ENCODE results near the gene CRISPLD2.

Gene CRISPLD2

DNA sequence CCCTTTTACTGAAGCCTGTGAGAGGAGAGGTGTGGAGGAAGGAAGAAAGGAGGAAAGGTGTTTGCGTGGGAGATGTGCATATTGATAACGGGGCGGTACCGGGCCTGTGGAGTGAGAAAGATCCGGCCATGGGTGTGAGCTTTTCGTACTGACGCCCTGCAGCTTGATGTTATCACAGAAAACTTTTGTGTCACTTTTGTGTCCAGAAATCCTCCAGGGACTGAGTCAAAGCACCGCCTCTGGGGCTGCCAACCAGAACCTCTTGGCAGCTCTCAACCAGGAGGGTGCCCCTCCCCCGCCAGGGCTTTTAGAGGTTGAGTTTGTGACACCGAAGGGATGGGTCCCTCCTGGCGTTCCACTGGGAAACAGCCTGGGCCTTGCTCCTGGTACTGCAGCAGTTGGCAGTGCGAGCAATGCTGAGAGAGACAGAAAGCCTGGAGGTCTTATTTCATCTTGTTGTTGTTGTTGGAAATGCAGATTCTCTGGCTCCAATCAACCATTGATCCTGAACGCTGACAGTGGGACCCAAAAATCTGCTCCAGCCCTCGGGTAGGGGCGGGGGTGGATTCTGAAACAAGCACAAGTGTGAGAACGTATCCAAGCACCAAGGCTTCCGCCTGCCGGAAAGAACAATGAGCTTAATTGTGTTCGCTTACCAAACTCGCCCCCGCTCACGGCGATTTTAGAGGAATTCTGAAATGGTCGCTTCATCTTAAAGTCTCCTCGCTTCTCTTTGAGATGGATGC is 65.0 kb downstream of the CRISPLD2 start:
- DNase-seq (ENCODE audit: low spot score) = no peak

DNA sequence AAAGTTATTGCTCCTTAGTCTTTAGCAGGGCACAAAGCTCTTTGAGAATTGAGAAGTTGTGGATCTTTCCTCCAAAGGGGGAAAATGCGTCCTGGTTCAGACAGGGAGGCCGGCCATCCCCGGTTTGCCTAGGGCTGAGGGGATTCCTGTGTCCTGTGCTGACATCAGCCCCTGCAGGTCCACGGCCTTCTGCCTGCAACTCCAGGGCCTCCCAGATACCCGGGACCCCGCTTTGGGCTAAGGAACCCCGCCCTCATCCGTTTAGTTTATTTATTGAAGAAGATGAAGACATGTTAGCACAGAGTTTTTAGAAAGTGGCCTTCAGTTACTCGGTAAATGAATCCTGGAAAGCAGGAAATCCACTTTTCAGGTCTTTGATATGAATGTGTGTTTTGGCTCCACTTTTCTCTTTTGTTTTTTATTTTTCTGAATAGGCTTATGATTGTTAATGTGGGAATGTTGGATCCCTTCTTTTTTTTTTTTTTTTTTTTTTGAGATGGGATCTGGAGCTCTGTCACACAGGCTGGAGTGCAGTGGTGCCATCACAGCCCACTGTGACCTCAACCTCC is 65.6 kb downstream of the CRISPLD2 start:
- DNase-seq (ENCODE audit: low spot score) = no peak

DNA sequence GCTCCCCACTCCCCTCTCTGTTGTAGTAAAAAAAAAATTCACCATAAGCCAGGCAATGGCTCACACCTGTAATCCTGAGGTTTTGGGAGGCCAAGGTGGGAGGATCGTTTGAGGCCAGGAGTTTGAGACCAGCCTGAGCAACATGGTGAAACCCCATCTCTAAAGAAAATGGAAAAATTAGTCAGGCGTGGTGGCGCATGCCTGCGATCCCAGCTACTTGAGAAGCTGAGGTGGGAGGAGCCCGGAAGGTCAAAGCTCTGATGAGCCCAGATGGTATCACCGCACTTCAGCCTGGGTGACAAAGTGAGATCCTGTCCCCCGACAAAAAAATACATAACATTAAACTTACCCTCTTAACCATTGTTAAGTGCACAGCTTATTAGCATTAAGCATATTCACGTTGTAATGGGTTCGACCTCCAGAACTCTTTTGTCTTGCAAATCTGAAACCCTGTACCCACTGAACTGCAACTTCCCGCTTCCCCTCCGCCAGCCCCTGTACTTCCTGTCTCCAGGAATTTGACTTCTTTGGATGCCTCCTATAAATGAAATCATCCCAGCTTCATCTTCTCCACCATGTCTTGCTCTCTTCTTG is 66.8 kb downstream of the CRISPLD2 start:
- no peak for DNase-seq (ENCODE audit: low spot score)

DNA sequence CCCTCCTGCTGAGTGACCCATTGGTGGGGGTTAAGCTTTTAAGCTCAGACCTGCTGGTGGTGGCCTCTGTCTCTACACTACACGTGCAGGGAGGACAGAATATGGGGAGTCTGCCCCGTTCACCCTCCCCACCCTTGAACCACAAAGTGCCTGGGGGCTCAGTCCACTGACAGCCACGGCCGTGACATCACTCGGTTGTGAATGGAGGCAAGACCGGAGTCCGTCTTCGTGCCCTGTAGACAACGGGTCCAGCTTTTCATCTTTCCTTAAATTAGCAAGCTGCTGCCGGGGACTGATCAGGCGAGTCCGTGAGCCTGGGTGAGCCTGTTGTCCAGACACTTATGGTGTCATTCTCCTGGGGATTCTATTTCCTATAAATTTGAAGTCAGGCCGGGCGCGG is 67.4 kb downstream of the CRISPLD2 start:
- no peak for DNase-seq (ENCODE audit: low spot score)

DNA sequence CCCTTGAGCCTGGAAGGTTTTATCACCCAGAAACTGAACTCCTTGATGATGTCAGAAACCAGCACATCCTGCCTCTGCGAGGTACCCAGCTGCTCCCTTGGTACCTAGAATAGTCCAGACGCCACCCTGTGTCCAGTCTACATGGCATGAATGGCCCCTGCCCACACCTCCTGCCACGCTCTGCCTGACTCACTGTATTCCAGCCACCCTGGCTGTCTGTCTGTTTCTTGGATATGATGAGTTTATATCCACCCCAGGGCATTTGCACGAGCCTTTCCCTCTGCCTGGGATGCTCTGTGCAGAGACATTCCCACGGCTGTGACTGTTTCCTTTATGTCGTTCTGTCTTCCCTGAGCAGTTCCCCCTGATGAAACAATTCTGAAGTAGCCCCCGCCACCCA is 68.7 kb downstream of the CRISPLD2 start:
- no peak for DNase-seq (ENCODE audit: low spot score)

DNA sequence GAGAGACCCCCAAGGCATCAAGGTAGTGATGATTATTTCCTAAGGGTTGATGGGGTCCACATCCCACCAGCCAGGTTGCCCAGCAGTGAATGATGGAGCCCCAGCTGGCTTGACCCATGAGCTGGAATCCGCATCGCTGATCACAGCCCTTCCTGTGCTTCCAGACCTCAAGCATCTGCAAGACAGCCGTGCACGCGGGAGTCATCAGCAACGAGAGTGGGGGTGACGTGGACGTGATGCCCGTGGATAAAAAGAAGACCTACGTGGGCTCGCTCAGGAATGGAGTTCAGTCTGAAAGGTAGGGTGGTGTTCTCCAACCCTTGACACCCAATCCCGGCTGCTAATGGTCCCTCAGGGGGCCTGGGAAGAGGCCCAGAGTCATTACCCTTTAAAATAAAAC is 69.3 kb downstream of the CRISPLD2 start:
- DNase-seq (ENCODE audit: low spot score) = no peak

DNA sequence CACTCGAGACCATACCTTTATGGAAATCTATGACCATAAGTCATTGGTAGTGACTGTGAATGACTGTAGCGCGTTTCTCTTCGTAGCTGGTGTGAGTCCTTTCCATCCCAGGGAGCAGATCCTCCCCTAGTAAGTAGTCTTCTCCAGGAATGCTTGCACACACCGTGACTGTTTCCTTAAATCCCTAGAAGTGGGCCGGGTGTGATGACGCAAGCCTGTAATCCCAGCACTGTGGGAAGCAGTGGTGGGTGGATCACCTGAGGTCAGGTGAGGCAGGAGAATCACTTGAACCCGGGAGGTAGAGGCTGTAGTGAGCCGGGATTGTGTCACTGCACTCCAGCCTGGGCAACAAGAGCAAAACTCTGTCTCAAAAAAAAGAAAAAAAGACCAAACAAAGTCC is 70.6 kb downstream of the CRISPLD2 start:
- DNase-seq (ENCODE audit: low spot score) = no peak

DNA sequence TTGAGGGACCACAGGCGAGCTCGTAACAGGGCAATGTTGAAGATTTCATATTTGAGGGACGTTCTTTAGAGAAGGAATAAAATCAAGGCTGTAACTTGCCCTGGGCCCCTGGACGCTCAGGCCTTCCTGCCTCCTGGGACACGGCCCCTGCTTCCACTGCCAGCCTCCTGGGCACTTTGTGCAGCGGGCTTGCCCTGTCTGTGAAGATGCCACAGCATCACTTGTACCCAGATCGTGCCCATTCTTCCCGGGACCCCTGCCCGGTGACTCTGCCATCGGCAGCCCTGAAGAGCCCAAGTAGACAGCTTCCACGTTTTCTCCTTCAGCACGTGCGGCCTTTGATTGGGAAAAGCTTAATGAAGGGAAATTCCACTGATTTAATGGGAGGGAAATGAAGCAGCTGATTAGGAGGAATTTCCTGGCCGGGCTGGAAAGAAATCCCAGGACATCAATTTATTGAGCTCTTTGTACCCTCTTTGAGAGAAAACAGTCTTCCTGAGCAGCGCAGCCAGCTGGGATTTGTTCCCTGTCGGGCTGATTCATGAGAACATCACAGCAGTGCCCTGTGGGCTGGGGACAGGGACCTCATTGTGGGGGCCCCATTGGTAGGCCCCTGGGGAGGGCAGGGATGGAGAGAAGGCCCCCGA is 71.5 kb downstream of the CRISPLD2 start:
- DNase-seq (ENCODE audit: low spot score) = no peak

DNA sequence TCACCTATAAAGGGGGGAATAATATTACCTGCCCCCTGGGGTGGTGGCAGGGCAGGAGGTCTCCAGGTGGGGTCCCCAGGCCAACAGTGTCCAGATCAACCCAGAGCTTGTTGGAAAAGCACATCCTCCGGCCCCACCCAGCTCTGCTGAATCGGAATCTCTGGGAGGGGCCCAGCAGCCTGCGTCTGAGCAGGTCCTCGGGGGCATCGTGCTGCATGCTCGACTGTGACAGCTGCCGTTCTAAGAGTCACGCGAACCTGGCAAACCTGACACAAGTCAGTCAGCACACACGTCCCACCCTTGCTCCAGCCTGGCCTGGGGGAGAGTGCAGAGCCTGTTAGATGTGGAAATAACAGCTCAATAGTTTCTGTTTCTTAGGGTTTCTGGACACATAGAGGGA is 72.3 kb downstream of the CRISPLD2 start:
- DNase-seq (ENCODE audit: low spot score) = no peak

DNA sequence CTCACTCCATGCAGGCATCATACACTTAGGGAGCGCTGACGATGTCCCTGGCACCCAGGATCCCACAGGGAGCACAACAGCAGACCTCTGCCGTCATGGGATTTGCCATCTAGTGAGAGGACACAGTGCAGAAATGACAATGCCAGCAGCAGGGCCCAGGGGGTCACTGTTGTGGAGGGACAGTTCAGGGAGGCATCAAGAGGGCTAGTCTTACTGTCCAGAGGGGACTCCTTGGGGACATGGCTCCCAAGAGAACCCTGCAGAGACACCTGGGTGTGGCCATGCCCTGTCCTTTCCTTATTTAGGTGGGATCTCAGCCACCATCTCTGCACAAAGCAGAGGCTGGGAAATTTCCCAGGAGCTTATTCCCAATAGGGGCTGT is 73.7 kb downstream of the CRISPLD2 start:
- no peak for DNase-seq (ENCODE audit: low spot score)

DNA sequence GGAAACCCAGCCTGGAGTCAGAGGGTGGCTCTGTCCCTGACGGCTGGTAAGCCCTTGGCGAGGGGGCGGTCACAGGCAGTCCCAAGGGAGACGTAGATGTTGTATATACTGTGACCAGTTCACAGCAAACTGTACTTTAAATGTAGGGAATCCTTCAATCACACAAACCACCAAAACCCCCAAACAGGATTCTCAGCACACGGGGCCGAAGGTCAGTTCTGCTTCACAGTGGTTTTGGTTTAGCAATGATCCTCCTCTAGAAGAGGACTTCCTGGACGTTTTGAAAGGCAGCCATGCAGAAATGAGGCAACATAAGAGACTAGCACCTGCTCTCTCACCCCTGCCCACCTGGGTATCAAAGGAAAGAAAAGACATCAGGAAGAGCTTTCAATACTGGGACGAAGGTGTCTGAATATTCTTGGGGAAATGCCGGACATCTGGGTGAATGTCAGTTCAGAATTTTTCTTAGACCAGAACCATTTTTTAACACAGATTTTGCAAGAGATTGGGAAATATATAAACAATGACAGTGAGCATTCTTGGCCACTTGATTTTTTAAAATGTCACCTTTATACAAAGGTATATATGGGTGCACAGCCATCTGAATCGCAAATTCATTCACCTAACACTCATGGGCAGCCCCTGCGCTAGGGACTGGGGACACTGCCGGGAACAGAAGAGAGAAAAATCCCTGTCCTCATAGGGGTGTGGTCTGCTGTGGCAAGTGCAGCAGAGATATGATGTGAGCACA is 74.2 kb downstream of the CRISPLD2 start:
- DNase-seq (ENCODE audit: low spot score) = no peak

DNA sequence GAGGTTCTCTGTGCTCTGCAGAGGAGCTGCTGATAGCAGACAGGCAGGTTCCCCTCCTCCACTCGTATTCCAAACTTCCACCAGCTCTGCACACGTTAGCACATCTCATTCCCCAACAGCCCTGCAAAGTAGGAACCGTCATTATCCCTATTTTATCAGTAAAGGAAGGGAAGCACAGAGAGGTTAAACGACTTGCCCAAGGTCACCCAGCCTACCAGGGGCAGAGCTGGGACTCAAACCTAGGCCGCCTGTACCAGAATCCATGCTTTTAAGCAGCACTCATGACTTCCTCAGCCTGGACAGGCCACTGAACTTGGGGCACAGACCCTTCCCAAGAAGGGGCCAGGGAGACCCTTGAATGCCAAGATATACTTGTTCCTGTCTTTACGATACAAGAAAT is 75.2 kb downstream of the CRISPLD2 start:
- no peak for DNase-seq (ENCODE audit: low spot score)

DNA sequence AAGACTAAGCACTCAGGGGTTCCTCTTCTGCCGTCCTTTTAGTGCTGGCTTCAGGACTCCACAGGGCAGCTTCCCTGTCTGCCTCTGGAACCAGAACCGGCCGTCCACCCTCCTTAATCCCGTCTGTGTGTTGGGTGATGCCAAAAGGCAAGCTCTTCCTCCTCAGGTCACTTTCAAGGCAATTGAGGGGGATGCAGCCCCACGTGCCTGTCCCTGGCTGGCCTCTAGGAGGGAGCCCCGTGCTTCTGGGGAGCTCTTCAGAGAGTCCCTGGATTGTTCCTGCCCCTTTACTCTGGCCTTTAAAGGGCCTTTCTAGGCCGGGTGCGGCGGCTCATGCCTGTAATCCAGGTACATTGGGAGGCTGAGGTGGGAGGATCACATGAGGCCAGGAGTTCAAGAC is 77.1 kb downstream of the CRISPLD2 start:
- no peak for DNase-seq (ENCODE audit: low spot score)

DNA sequence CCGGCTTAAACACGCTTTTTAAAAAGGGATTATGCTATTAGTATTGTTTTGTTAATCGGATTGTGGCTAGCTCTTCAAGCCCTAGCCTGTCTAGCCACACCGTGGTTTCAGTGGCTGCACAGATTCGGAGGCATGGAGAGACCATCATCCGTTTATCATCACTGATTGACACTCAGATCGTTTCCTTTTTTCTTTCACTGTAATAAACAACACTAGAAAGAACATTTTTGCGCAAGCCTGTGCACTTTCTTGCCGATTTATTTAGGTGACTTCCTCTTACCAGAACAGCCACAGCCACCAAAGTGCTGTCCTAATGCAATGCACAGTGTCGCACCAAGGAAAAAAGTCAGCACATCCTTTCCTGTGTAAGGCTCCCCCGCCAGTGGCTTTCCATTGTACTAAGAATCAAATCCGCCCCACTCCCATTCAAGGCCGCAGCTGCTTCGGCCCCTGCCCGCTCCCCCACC is 78.2 kb downstream of the CRISPLD2 start:
- no peak for DNase-seq (ENCODE audit: low spot score)

DNA sequence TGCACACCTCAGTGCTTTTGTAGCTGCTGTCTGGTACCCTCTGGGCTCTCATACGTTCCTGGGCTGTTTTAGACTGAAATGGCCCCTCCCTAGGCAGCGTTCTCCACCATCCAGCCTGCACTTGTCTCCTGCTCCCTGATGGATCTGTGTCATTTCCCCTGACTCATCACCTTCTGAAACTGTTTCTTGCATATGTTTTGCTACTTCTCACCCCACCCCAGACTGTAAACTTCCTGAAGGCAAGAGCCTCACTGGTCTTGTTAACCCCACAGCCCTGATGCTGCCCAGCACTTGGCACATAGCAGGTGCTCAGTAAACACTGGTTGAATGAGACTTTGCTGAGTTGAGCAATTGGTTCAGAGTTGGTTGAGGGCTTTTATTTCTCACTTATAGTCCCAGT is 78.7 kb downstream of the CRISPLD2 start:
- DNase-seq (ENCODE audit: low spot score) = no peak

DNA sequence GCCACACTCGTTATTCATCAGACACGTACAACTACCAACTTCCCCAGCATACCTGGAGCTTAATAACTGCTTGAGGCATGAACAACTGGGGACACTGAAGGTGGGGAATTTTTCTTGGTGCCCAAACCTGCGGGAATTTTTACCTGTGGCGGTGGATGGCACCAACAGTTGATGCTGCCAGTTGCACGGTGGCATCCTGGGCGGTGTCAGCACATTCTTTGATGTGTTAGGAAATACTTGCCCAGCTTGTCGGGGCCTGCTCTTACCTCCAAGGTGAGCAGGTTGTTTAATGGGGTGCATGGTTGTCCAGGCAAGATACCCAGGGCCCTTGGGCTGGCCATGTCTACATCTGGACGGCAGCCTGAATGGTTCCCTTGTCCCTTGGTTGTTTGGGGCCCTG is 79.6 kb downstream of the CRISPLD2 start:
- no peak for DNase-seq (ENCODE audit: low spot score)

DNA sequence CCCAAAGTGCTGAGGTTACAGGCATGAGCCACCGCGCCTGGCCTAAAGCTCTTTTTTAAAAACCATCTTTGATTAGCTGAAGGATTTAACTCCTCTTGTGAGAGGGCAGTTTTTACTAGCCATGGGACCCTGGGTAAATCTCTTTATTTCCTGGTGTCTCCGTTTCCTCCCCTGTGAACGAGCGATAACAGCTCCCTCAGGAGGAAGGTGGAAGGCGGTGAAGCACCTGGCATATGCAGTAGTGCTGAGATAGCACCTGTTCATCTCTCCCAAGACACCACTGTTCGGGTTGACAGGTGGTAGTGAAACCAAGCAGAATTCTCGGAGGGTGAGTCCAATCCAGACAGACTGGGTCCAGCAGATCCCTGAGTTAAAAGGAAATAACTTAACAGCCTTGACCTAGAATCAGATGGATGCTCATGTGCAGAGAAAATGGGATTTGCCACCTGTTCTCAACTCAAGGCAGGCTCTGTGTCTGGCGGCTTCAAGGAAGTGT is 86.2 kb downstream of the CRISPLD2 start:
- DNase-seq (ENCODE audit: low spot score) = no peak

DNA sequence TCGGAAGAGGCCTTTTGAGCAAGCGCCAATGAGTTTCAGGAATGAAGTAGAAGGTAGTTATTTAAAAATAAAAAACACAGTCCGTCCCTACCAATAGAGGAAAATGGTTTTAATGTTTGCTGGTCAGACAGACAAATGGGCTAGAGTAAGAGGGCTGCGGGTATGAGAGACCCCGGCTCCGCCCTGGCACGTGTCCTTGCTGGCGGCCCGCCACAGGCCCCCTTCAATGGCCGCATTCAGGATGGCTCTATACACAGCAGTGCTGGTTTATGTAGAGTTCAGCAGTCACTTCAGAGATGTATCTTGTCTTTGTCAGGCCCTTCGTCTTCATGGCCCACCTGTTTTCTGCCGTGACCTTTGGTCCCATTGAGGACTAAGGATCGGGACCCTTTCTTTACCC is 87.3 kb downstream of the CRISPLD2 start:
- no peak for DNase-seq (ENCODE audit: low spot score)

DNA sequence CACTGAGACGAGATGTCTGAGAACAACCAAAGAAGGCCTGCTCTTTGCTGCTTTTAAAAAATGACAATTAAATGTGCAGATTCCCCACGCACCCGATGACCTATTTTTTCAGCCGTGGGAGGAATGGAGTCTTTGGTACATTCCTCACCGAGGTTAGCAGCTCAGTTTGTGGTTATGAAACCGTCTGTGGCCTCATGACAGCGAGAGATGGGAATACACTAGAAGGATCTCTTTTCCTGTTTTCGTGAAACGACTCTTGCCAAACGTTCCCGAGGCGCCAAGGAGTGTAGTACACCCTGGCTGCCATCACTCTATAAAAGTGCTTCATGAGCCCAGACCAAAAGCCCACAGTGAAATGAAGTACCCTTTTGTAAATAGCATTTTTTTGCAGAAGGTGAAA is 87.8 kb downstream of the CRISPLD2 start:
- DNase-seq (ENCODE audit: low spot score) = no peak

DNA sequence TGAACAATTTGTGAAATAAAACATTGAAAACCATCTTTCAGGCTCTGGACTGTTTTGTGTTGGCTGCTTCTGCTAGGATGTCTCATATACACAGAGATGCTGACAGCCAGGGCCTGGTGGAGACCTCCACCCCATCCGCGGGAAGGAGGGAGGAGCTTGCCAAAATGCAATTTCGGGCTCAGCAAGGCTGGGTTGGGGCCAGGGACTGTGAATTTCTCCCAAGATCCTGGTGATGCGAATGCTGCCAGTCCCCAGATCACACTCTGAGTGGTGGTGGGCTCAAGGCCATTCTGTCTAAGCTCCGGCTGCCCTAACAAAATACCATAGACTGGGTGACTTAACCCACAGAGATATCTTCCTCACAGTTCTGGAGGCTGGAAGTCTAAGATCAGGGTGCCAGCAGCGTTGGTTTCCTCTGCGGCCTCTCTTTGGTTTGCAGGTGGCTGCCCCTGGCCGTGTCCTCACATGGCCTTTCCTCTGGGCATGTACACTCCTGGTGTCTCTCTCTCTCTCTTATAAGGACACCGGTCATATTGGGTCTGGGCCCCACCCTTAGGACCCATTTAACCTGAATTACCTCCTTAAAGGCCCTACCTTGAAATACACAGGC is 89.8 kb downstream of the CRISPLD2 start:
- no peak for DNase-seq (ENCODE audit: low spot score)

DNA sequence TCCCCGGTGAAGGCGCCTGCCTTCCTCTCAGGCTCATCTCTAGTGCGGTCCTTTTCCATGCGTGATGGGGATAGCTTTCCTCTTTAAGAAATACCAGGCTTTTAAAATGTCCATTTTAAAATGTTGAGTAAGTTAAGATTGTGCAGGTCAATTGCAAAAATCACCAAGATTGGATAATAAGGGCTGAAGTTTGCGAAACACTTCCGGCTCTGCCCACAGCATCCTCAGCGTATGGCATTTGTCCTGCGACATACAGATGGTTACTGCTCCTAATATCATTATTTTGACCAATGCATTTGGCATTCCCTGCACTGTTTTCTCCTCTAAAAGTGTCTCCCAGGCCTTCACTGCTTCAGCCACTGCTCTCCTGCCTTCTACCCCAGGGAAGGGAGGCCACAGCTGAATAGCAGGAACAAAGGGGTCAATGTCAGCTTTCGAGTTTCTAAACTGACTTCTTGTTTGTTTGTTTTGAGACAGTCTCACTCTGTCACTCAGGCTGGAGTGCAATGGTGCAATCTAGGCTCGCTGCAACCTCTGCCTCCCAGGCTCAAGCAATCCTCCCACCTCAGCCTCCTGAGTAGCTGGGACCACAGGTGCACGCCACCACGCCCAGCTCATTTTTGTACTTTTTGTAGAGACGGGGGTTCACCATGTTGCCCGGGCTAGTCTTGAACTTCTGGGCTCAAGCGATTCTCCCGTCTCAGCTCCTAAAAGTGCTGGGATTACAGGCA is 91.9 kb downstream of the CRISPLD2 start:
- no peak for DNase-seq (ENCODE audit: low spot score)

Measured in CD4-positive, alpha-beta T cell treated with Interleukin-6 at 100 ng/mL for 8 hours (primary cell).